Measurements from ENCODE around the gene STRIP1.
A peak's percentile ranks its signal among the peaks of the same experiment; 100 is the strongest.

STRIP1 gene

DNA sequence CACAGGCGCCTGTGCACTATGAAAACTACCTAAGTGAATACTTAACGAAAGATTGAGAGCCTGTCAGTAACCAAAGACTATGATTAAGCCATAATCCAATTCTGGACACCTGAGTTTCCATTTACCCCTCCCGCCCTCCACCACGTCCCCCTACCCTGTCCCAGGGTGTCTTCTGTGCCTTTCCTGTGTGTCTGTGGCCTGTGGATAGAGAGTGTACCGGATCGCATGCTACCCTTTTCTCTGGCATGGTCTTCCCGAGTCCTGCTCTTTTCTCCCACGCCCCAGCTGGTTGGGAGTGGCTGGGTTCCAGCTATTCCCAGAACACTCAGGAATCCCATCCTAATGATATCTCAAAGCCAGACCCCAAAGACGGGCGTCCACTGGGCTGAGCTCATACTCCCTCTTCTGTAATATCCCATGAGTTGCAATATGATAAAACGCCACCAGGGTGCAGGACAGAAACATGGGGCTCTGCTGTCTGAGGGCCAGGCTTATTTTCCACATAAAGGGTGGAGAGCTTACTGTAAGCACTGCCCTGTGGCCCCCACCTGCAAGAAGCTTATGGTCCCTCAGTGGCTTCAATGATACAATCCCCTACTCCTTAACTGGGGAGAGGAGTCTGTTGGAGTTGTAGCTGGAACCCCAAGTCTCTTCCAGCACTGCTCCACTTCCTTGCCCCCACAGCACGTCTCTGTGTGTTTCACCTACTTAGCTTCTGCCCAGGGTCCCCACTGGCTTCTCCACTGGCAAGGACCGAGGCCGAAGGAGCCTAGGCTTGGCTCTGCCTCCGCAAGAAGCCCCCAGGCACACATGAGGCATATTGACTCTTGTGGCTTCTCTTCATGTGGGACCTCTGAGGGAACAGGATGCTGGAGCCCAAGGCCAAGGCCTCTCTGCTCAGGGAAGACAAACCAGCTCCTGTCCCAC, 53.7 kb downstream of the STRIP1 start:
- no peaks in the 10 kb centered on the region for H3K36me3 ChIP-seq (ENCODE audit: control insufficient read depth, insufficient read depth, low read length, severe bottlenecking)
- no peaks in the 10 kb centered on the region for H3K9me3 ChIP-seq (ENCODE audit: control insufficient read depth, low read length)
- DNase-seq (ENCODE audit: low read depth): peak; percentile 87
- H3K4me1 ChIP-seq (ENCODE audit: control insufficient read depth, insufficient read depth, low read length): peaks cover 12% of the 10 kb centered on the region
- H3K4me3 ChIP-seq (ENCODE audit: low read length): no peak overlapping the region
- no peak overlapping the region for H3K9ac ChIP-seq (ENCODE audit: low read length)
- peaks cover 3% of the 10 kb centered on the region for H3K27me3 ChIP-seq (replicated peaks; ENCODE audit: control insufficient read depth, insufficient read depth, low read length)

DNA sequence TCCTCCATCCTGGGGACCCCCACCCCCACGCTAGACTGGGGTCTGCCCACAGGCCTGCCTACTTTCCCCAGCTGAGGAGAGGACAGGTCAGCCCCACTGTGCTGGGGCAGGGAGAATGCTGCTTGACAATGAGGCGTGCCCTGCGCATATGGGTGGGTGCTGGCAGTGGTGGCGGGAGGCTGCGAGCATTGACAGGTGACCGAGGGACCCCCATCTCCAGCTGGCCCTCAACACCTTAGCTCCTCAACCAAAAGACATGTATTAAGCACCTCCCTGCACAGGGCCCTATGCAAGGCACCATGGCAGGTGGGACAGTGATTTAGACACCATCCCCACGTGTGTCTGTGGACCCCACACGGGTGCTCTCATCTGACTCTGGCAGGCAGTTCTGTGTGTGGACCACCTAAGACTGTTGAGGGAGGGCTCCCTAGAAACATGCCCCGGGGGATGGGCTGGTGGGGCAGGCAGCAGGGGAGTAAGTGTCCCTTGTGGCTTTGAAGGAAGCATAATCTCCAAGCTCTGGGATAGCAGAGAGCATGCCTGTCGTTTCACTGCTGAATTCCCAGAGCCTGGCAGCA, 54.4 kb downstream of the STRIP1 start:
- peaks cover 5% of the 10 kb centered on the region for H3K4me1 ChIP-seq (ENCODE audit: control insufficient read depth, insufficient read depth, low read length)
- H3K9ac ChIP-seq (ENCODE audit: low read length): no peak overlapping the region
- H3K36me3 ChIP-seq (ENCODE audit: control insufficient read depth, insufficient read depth, low read length, severe bottlenecking): no peaks in the 10 kb centered on the region
- no peaks in the 10 kb centered on the region for H3K9me3 ChIP-seq (ENCODE audit: control insufficient read depth, low read length)
- H3K4me3 ChIP-seq (ENCODE audit: low read length): no peak overlapping the region
- peaks cover 3% of the 10 kb centered on the region for H3K27me3 ChIP-seq (replicated peaks; ENCODE audit: control insufficient read depth, insufficient read depth, low read length)
- no peak for DNase-seq (ENCODE audit: low read depth)

DNA sequence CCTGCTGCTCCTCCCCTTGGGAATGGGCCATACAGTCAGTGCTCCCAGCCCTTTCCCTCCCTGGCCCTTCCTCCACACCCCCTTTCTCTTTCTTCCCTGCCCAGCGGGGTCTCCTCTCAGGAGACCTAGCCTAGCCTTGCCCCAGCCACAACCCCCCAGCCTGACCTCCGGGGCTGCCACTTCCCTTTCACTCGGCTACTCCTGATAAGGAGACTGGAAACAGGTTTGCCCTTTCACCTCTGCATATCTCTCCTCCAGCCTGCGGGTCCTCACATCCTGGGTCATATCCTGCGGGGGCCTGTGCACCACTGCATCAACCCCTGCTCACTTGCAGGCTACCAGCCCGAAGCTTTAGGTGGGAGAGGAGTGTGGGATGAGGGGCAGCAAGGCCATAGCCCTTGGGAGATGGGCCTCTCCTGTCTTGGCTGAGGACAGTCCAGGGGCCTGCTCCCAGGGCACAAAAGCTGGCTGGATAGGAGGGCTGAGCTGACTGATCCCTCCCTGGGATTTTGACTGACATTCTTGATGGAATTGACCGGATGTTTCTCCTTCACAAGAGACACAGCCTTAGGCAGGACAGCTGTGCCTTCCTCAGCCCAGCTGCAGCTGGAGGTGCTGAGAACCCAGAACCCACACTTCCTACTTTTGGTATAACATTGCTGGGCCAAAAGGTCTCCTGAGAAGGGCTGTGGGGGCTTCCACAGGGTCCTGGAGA, 55.3 kb downstream of the STRIP1 start:
- no peak for DNase-seq (ENCODE audit: low read depth)
- H3K4me1 ChIP-seq (ENCODE audit: control insufficient read depth, insufficient read depth, low read length): no peaks in the 10 kb centered on the region

DNA sequence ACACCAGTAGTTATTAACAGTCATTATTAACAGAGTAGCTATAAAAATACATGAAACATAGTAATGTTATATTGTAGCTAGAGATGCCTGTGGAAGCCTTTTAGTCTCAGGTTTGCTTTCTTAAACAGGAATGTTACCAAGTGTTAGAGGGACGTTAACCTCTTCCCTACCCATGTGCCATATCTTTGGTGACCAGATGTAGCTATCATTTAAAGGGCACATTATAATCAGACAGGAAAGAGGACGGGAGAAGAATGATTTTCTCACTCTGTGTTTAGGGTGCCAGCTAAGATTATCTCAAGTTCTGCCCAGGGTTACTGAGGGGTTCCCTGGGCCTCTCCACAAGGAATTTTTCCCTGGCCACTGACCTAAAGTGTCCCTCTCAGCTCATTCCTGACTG, 57.0 kb downstream of the STRIP1 start:
- no peak for DNase-seq (ENCODE audit: low read depth)
- no peaks in the 10 kb centered on the region for H3K4me1 ChIP-seq (ENCODE audit: control insufficient read depth, insufficient read depth, low read length)
- no peaks in the 10 kb centered on the region for H3K9me3 ChIP-seq (ENCODE audit: control insufficient read depth, low read length)
- no peaks in the 10 kb centered on the region for H3K36me3 ChIP-seq (ENCODE audit: control insufficient read depth, insufficient read depth, low read length, severe bottlenecking)
- H3K4me3 ChIP-seq (ENCODE audit: low read length): no peak overlapping the region
- no peak overlapping the region for H3K9ac ChIP-seq (ENCODE audit: low read length)
- H3K27me3 ChIP-seq (replicated peaks; ENCODE audit: control insufficient read depth, insufficient read depth, low read length): peaks cover 19% of the 10 kb centered on the region

More for the DNA sequence above, 55.3 kb downstream of the STRIP1 start:
- Histone ChIP-seq H3K36me3 (ENCODE audit: control insufficient read depth, insufficient read depth, low read length, severe bottlenecking) (no peaks in the 10 kb centered on the region), H3K9me3 (ENCODE audit: control insufficient read depth, low read length) (no peaks in the 10 kb centered on the region), H3K9ac (ENCODE audit: low read length) (no peak overlapping the region), H3K27me3 (replicated peaks; ENCODE audit: control insufficient read depth, insufficient read depth, low read length) (peaks cover 7% of the 10 kb centered on the region), H3K4me3 (ENCODE audit: low read length) (no peak overlapping the region)

DNA sequence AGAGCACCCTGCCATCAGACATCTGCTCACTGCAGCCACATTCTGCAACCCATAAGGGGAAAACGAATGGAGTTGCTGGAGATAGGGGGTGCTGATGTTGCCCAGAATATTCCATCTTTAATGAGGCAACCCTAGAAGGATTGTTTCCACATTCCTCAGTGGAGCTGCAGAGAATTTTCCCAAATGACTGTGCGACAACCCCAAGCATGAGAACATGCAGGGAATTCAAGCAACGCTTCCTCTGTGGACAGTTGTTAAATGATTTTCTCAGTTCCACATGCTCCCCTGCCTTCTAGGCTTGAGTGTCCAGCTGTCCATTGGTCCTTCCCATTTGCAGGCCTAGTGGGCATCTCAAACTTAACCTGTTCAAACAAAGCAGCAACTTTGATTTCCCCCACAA, 57.4 kb downstream of the STRIP1 start:
- no peak overlapping the region for H3K4me3 ChIP-seq (ENCODE audit: low read length)
- H3K27me3 ChIP-seq (replicated peaks; ENCODE audit: control insufficient read depth, insufficient read depth, low read length): peaks cover 22% of the 10 kb centered on the region
- H3K9ac ChIP-seq (ENCODE audit: low read length): no peak overlapping the region
- no peaks in the 10 kb centered on the region for H3K4me1 ChIP-seq (ENCODE audit: control insufficient read depth, insufficient read depth, low read length)
- peak; percentile 15 for DNase-seq (ENCODE audit: low read depth)
- no peaks in the 10 kb centered on the region for H3K9me3 ChIP-seq (ENCODE audit: control insufficient read depth, low read length)
- H3K36me3 ChIP-seq (ENCODE audit: control insufficient read depth, insufficient read depth, low read length, severe bottlenecking): no peaks in the 10 kb centered on the region

DNA sequence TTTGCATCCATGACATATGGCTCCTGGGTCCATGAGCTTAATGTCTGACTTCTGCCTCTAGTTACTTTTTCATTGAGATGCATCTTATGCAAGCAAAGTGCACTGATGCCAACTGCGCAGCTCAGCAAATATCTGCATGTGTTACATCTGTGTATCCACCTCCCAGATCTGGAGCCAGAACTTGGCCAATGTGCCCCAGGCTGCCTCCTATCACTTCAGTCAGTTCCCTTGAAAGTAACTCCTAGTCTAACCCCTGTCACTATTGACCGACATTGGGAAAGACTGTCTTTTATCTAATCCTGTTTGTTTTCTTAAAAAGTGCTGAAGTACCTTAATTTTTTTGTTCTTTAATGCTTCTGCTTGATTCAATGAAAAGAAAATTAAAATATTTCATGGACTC, 58.6 kb downstream of the STRIP1 start:
- H3K9ac ChIP-seq (ENCODE audit: low read length): no peak overlapping the region
- no peaks in the 10 kb centered on the region for H3K36me3 ChIP-seq (ENCODE audit: control insufficient read depth, insufficient read depth, low read length, severe bottlenecking)
- no peaks in the 10 kb centered on the region for H3K4me1 ChIP-seq (ENCODE audit: control insufficient read depth, insufficient read depth, low read length)
- H3K27me3 ChIP-seq (replicated peaks; ENCODE audit: control insufficient read depth, insufficient read depth, low read length): peaks cover 31% of the 10 kb centered on the region
- no peak for DNase-seq (ENCODE audit: low read depth)
- no peaks in the 10 kb centered on the region for H3K9me3 ChIP-seq (ENCODE audit: control insufficient read depth, low read length)
- no peak overlapping the region for H3K4me3 ChIP-seq (ENCODE audit: low read length)

DNA sequence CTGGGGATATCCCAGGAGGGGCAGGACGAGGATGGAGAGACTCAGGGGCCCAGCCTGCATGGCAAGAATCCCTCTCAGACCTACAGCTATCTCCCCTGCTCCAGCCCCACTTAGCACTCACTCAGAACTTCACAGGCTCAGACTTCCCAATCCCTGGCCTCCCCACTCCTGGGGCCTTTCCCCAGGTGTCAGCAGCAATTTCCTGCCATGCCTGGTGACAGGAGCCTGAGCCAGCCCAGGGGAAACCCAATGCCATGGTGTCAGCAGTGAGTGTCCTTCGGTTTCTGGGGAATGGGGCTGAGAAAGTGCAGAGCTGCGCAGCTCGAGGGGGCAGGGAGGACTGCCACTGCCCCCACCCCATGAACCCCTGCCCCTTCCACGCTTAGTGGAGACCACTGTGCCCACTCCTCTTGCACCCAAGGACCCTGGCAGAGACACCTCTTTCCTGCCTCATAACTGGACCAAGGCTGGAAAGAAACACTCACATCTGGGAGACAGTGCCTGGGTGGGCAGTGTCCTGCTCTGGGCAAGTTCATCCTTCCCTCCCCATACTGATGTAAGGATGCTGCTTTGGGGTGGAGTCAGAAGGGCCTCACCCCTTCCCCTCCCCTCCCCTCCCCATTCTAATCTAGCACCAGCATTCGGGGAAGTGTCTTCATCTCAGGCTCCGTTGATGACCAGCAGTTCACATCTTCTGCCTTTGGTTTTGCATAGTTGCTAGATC, 60.7 kb downstream of the STRIP1 start:
- H3K4me3 ChIP-seq (ENCODE audit: low read length): no peak overlapping the region

DNA sequence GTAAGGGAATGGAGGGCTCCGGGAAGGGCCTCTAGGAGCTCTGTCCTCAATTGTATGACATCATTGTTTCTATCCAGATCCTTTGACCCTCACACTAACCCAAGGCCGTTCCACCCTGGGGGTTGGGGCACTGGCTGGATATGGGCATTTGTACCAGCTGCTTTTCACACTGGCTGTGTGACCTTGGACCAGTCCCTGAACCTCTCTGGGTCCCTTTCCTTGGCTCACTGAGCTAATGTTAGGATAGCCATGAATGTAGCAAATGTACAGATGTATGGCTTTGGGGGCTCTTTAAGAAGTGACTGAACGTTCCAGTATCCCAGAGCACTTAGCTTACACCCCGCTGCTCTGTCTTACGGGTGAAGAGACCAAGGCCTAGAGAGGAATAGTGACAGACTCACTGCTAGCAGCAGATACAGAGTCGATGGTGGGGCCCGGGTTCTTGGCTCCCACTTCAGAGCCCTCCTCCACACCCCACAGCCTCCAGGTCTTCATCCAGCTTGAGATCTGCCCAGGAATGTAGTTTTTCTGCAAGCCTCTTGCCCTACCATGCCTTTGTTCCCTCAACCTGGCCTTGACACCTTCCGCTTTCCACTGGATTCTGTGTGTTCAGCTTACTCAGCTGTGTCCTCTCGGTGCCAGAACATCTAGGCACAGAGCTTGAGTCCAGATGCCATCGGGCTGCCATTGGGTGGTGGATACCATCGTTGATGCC, 63.2 kb downstream of the STRIP1 start:
- Histone ChIP-seq H3K9ac (ENCODE audit: low read length) (no peak overlapping the region), H3K4me1 (ENCODE audit: control insufficient read depth, insufficient read depth, low read length) (peaks cover 6% of the 10 kb centered on the region), H3K9me3 (ENCODE audit: control insufficient read depth, low read length) (no peaks in the 10 kb centered on the region), H3K4me3 (ENCODE audit: low read length) (no peak overlapping the region), H3K27me3 (replicated peaks; ENCODE audit: control insufficient read depth, insufficient read depth, low read length) (peaks cover 43% of the 10 kb centered on the region), H3K36me3 (ENCODE audit: control insufficient read depth, insufficient read depth, low read length, severe bottlenecking) (no peaks in the 10 kb centered on the region)
- no peak for DNase-seq (ENCODE audit: low read depth)

More for the DNA sequence above, 60.7 kb downstream of the STRIP1 start:
- H3K27me3 ChIP-seq (replicated peaks; ENCODE audit: control insufficient read depth, insufficient read depth, low read length): peaks cover 42% of the 10 kb centered on the region
- no peaks in the 10 kb centered on the region for H3K4me1 ChIP-seq (ENCODE audit: control insufficient read depth, insufficient read depth, low read length)
- no peaks in the 10 kb centered on the region for H3K9me3 ChIP-seq (ENCODE audit: control insufficient read depth, low read length)
- no peaks in the 10 kb centered on the region for H3K36me3 ChIP-seq (ENCODE audit: control insufficient read depth, insufficient read depth, low read length, severe bottlenecking)
- H3K9ac ChIP-seq (ENCODE audit: low read length): no peak overlapping the region
- DNase-seq (ENCODE audit: low read depth): peak; percentile 13

DNA sequence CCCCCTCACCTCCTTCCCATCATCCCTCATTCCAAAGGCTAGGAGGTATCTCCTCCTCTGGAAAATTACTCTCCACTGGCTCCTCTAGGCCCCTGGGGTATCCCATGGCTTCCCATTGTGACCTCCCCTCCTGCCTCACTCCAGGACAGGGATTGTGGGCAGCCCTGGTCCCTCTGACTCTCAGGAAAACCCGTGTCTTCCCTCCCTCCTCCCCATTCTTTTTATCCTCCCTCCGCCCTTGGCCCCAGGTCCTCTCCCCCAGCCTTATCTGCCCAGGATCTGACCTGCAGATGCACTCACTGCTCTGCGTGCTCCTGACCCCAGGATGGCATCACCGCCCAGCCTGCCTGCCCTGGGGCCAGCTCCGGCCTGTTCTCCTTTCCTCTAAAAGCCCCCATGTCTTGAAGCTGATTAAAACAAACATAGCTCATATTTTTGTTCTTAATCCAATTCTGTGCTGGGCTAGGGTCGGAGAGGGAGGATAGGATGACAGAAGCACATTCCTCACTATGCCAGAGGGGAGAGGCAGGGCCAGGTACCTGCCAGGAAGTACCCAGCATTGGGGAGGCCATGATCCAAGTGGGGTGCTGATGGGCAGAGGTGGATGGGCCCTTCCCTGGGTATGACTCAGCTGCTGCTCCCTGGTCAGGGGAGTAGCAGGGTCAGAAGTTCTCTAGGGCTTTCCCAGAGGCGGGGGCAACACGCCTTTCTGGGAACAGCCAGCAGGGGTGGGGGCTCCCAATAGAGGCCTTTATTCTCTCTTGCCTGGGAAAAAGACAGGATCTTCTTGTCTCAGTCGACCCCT, 64.0 kb downstream of the STRIP1 start:
- Histone ChIP-seq H3K9me3 (ENCODE audit: control insufficient read depth, low read length) (no peaks in the 10 kb centered on the region), H3K4me1 (ENCODE audit: control insufficient read depth, insufficient read depth, low read length) (peaks cover 6% of the 10 kb centered on the region), H3K9ac (ENCODE audit: low read length) (no peak overlapping the region), H3K36me3 (ENCODE audit: control insufficient read depth, insufficient read depth, low read length, severe bottlenecking) (no peaks in the 10 kb centered on the region), H3K27me3 (replicated peaks; ENCODE audit: control insufficient read depth, insufficient read depth, low read length) (peaks cover 47% of the 10 kb centered on the region), H3K4me3 (ENCODE audit: low read length) (no peak overlapping the region)
- no peak for DNase-seq (ENCODE audit: low read depth)

DNA sequence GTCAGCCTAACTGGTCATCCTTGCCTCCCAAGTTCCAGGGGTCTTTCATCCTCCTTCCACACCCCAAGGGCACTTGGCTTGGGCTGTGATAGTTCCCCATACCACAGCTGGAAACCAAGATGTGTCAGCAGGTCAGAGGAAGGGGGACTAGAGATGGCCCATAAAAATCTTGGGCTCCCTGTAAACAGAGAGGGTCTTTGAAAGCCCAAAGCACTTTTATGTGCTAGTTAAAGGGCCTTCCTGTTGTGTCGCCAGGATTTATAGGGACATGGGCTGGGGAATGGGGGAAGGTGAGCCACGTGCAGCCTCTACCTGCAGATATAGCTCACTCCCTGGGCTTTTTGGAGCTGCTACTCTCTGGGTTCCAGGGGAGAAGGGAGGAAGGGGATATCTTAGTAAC, 65.9 kb downstream of the STRIP1 start:
- H3K9me3 ChIP-seq (ENCODE audit: control insufficient read depth, low read length): no peaks in the 10 kb centered on the region
- H3K4me1 ChIP-seq (ENCODE audit: control insufficient read depth, insufficient read depth, low read length): peaks cover 6% of the 10 kb centered on the region
- H3K4me3 ChIP-seq (ENCODE audit: low read length): no peak overlapping the region
- H3K9ac ChIP-seq (ENCODE audit: low read length): no peak overlapping the region
- H3K36me3 ChIP-seq (ENCODE audit: control insufficient read depth, insufficient read depth, low read length, severe bottlenecking): no peaks in the 10 kb centered on the region
- no peak for DNase-seq (ENCODE audit: low read depth)
- peaks cover 41% of the 10 kb centered on the region for H3K27me3 ChIP-seq (replicated peaks; ENCODE audit: control insufficient read depth, insufficient read depth, low read length)

Data from adipocyte (in vitro differentiated cells).